Measurements from ENCODE around the gene CFAP61. TPM values are rescaled to one million over a fixed set of nuclear protein-coding genes. Genes with fewer than 3 reads are reported as not detected.

The CFAP61 gene
- total RNA-seq, 1 donor from 2014 or later, result 8.6 TPM

GRCh38 chr20:20338133-20338730 is 285.9 kb downstream of the CFAP61 start:
- H3K4me1 ChIP-seq, result no peaks in the 10 kb centered on the region
- no peaks in the 10 kb centered on the region for H3K9me3 ChIP-seq
- DNase-seq (no peak), ATAC-seq (no peak)
- H3K27ac ChIP-seq, result no peak overlapping the region
- TF ChIP-seq, protein P1, sequence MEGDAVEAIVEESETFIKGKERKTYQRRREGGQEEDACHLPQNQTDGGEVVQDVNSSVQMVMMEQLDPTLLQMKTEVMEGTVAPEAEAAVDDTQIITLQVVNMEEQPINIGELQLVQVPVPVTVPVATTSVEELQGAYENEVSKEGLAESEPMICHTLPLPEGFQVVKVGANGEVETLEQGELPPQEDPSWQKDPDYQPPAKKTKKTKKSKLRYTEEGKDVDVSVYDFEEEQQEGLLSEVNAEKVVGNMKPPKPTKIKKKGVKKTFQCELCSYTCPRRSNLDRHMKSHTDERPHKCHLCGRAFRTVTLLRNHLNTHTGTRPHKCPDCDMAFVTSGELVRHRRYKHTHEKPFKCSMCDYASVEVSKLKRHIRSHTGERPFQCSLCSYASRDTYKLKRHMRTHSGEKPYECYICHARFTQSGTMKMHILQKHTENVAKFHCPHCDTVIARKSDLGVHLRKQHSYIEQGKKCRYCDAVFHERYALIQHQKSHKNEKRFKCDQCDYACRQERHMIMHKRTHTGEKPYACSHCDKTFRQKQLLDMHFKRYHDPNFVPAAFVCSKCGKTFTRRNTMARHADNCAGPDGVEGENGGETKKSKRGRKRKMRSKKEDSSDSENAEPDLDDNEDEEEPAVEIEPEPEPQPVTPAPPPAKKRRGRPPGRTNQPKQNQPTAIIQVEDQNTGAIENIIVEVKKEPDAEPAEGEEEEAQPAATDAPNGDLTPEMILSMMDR (IDR thresholded peaks at IDR 0.05), result no peak
- intact Hi-C loops (cut with DNase I), result no loop called here
- H3K36me3 ChIP-seq, result no peaks in the 10 kb centered on the region
- no peak overlapping the region for H3K4me3 ChIP-seq
- H3K27me3 ChIP-seq (ENCODE audit: low read depth), result no peaks in the 10 kb centered on the region

GRCh38 chr20:20340443-20340842 is 288.1 kb downstream of the CFAP61 start:
- Histone ChIP-seq H3K27me3 (ENCODE audit: low read depth) (no peaks in the 10 kb centered on the region), H3K36me3 (no peaks in the 10 kb centered on the region), H3K27ac (no peak overlapping the region), H3K4me1 (no peaks in the 10 kb centered on the region), H3K4me3 (no peak overlapping the region), H3K9me3 (no peaks in the 10 kb centered on the region)
- TF ChIP-seq, protein P1 (IDR thresholded peaks at IDR 0.05), result no peak
- no peak for DNase-seq
- intact Hi-C loops (cut with DNase I), result no loop called here
- ATAC-seq, result no peak

DNA sequence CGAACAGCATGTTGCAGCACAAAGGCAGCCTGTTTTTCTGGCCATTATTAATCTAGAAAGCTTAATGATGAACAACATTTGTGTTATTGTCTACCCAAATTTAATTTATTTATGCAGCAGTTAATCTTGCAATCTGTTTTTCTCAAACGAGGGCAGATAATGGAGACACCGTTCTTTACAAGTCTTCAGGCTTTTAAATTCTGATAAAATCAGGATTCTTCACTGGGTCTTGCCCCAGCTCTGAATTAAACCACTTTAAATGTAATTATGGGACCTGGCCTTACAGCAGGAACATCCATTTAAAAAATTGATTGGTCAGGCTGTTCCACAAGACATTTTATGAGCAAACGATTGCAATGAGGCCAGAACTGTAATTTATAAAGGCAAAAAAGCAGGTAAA is 289.0 kb downstream of the CFAP61 start:
- DNase-seq, result no peak
- TF ChIP-seq, protein P1 (IDR thresholded peaks at IDR 0.05), result no peak
- no peak for ATAC-seq

GRCh38 chr20:20342066-20342465 is 289.7 kb downstream of the CFAP61 start:
- H3K27ac ChIP-seq, result no peak overlapping the region
- DNase-seq (no peak), ATAC-seq (no peak)
- H3K4me3 ChIP-seq, result no peak overlapping the region
- TF ChIP-seq, protein P1 (IDR thresholded peaks at IDR 0.05), result no peak
- H3K27me3 ChIP-seq (ENCODE audit: low read depth), result no peaks in the 10 kb centered on the region
- no peaks in the 10 kb centered on the region for H3K36me3 ChIP-seq
- no peaks in the 10 kb centered on the region for H3K4me1 ChIP-seq
- intact Hi-C loops (cut with DNase I), result no loop called here
- H3K9me3 ChIP-seq, result no peaks in the 10 kb centered on the region

More for the DNA sequence above, 289.0 kb downstream of the CFAP61 start:
- Histone ChIP-seq H3K9me3 (no peaks in the 10 kb centered on the region), H3K27ac (no peak overlapping the region), H3K36me3 (no peaks in the 10 kb centered on the region), H3K4me3 (no peak overlapping the region), H3K4me1 (no peaks in the 10 kb centered on the region), H3K27me3 (ENCODE audit: low read depth) (no peaks in the 10 kb centered on the region)
- intact Hi-C loops (cut with DNase I), result no loop called here

GRCh38 chr20:20343932-20344331 is 291.6 kb downstream of the CFAP61 start:
- ATAC-seq (no peak), DNase-seq (no peak)
- Histone ChIP-seq H3K27me3 (ENCODE audit: low read depth) (no peaks in the 10 kb centered on the region), H3K9me3 (peaks cover 3% of the 10 kb centered on the region), H3K36me3 (no peaks in the 10 kb centered on the region), H3K4me3 (no peak overlapping the region), H3K27ac (no peak overlapping the region), H3K4me1 (no peaks in the 10 kb centered on the region)
- intact Hi-C loops (cut with DNase I), result no loop called here
- TF ChIP-seq, protein P1 (IDR thresholded peaks at IDR 0.05), result no peak

Measured in lower lobe of right lung (tissue), 2 donors.